Astrocyte (in vitro differentiated cells and primary cell): Measurements from ENCODE around the gene SNAPC4. TPM values are rescaled to one million over a fixed set of nuclear protein-coding genes. Genes with fewer than 3 reads are reported as not detected.
A peak's percentile ranks its signal among the peaks of the same experiment; 100 is the strongest.

Experiments
- DNase-seq: peaks from one replicate; pipeline ENCODE4 v3.0.0-alpha.2; 2010; ENCODE audit warnings: low read depth
- FAIRE-seq: peaks from 2 replicates; lab custom pipeline; 2011; peaks lifted over from hg19 to GRCh38; lab: Jason Lieb, UNC
- H2AFZ ChIP-seq: 2 replicates; pipeline ENCODE4 v1.6.0; 2012; ENCODE audit warnings: low read depth, low read length, inconsistent platforms
- H3K27ac ChIP-seq: 2 replicates; pipeline ENCODE4 v1.5.1; 2011; ENCODE audit warnings: low read depth, low read length, inconsistent platforms
- H3K27me3 ChIP-seq: 2 replicates; pipeline ENCODE4 v1.6.0; 2011; ENCODE audit warnings: low read length, inconsistent platforms; ENCODE audit not compliant: insufficient read depth
- H3K36me3 ChIP-seq: 2 replicates; pipeline ENCODE4 v1.5.1; 2011; ENCODE audit warnings: low read length, inconsistent platforms; ENCODE audit not compliant: insufficient read depth
- H3K4me1 ChIP-seq: 2 replicates; pipeline ENCODE4 v1.5.1; 2011; ENCODE audit warnings: low read length, inconsistent platforms; ENCODE audit not compliant: insufficient read depth
- H3K4me2 ChIP-seq: 2 replicates; pipeline ENCODE4 v1.6.0; 2012; ENCODE audit warnings: low read length, inconsistent platforms
- H3K4me3 ChIP-seq: 2 replicates; pipeline ENCODE4 v1.5.1; 2011; ENCODE audit warnings: low read depth, mild to moderate bottlenecking, low read length, inconsistent platforms; ENCODE audit not compliant: insufficient read depth
- H3K79me2 ChIP-seq: 2 replicates; pipeline ENCODE4 v1.6.0; 2012; ENCODE audit warnings: mild to moderate bottlenecking, low read length, inconsistent platforms; ENCODE audit not compliant: insufficient read depth
- H3K9ac ChIP-seq: 2 replicates; pipeline ENCODE4 v1.6.0; 2012; ENCODE audit warnings: mild to moderate bottlenecking, low read length, inconsistent platforms
- H3K9me3 ChIP-seq: 2 replicates; pipeline ENCODE4 v1.5.1; 2012; ENCODE audit warnings: low read depth, mild to moderate bottlenecking, low read length, inconsistent platforms; ENCODE audit not compliant: insufficient read depth
- H4K20me1 ChIP-seq: 2 replicates; pipeline ENCODE4 v1.6.0; 2012; ENCODE audit warnings: low read length, inconsistent platforms; ENCODE audit not compliant: insufficient read depth
- H3K27ac Mint-ChIP-seq: one replicate; pipeline ENCODE4 v1.8.0; 2021; ENCODE audit warnings: mild to moderate bottlenecking, mixed read lengths; ENCODE audit not compliant: unreplicated experiment
- H3K27me3 Mint-ChIP-seq: one replicate; pipeline ENCODE4 v1.8.0; 2021; ENCODE audit warnings: low read depth, mixed read lengths; ENCODE audit not compliant: unreplicated experiment
- H3K36me3 Mint-ChIP-seq: one replicate; pipeline ENCODE4 v1.8.0; 2021; ENCODE audit warnings: low read depth, mixed read lengths; ENCODE audit not compliant: unreplicated experiment
- H3K4me1 Mint-ChIP-seq: one replicate; pipeline ENCODE4 v1.8.0; 2021; ENCODE audit warnings: low read depth, mixed read lengths; ENCODE audit not compliant: unreplicated experiment
- H3K4me3 Mint-ChIP-seq: one replicate; pipeline ENCODE4 v1.8.0; 2021; ENCODE audit warnings: mild to moderate bottlenecking, moderate library complexity, mixed read lengths; ENCODE audit not compliant: unreplicated experiment
- H3K9me3 Mint-ChIP-seq: one replicate; pipeline ENCODE4 v1.8.0; 2021; ENCODE audit warnings: mild to moderate bottlenecking, mixed read lengths; ENCODE audit not compliant: unreplicated experiment
- CTCF ChIP-seq: IDR thresholded peaks from 2 replicates; pipeline ENCODE4 v1.5.1; 2011; ENCODE audit warnings: low read depth, mild to moderate bottlenecking, inconsistent platforms, low read length, moderate library complexity; ENCODE audit not compliant: insufficient read depth
- EZH2 ChIP-seq: IDR thresholded peaks from 2 replicates; pipeline ENCODE4 v1.6.1; 2012; ENCODE audit warnings: mild to moderate bottlenecking, low read length, inconsistent platforms; ENCODE audit not compliant: insufficient read depth
- total RNA-seq: library from RNA; stranded (reverse); gene quantifications from 2 replicates; pipeline ENCODE4 v1.2.1, GENCODE V29; 2021

Gene SNAPC4
- total RNA-seq, 1 donor from 2014 or later, result 18.6 TPM

GRCh38 chr9:136439481-136440408, 39.8 kb upstream of the SNAPC4 start, which contains the start of gene INPP5E:
Gene INPP5E (minus strand): TSS chr9:136439845. CDS start chr9:136439419, 426 bp downstream.
- peaks cover 19% of the 10 kb centered on the region for H3K36me3 ChIP-seq
- FAIRE-seq, result no peak
- H3K27me3 Mint-ChIP-seq, result no peaks in the 10 kb centered on the region

GRCh38 chr9:136438548-136439480, 38.8 kb upstream of the SNAPC4 start:
- Mint-ChIP-seq H3K9me3 (no peaks in the 10 kb centered on the region), H3K27me3 (no peaks in the 10 kb centered on the region), H3K4me3 (peak overlapping the region; percentile 89), H3K27ac (no peak overlapping the region), H3K36me3 (peaks cover 8% of the 10 kb centered on the region), H3K4me1 (peaks cover 24% of the 10 kb centered on the region)
- Histone ChIP-seq H3K4me3 (peak overlapping the region; percentile 69), H3K27ac (peak overlapping the region; percentile 44), H3K4me1 (peaks cover 38% of the 10 kb centered on the region), H2AFZ (peak overlapping the region; percentile 38), H3K79me2 (peaks cover 62% of the 10 kb centered on the region), H3K9ac (peak overlapping the region; percentile 88), H3K36me3 (peaks cover 17% of the 10 kb centered on the region), H3K27me3 (no peaks in the 10 kb centered on the region), H3K4me2 (peak overlapping the region; percentile 98), H4K20me1 (peaks cover 84% of the 10 kb centered on the region), H3K9me3 (no peaks in the 10 kb centered on the region)
- DNase-seq (no peak), FAIRE-seq (no peak)
- no peak for TF ChIP-seq EZH2
- no peak for TF ChIP-seq CTCF

More at GRCh38 chr9:136439481-136440408, 39.8 kb upstream of the SNAPC4 start, which contains the start of gene INPP5E:
- peak within 1 kb of the TSS; percentile 88 for H3K9ac ChIP-seq
- H2AFZ ChIP-seq, result peak within 1 kb of the TSS; percentile 38
- TF ChIP-seq EZH2 (no peak), CTCF (no peak)
- peaks cover 53% of the 10 kb centered on the region for H3K79me2 ChIP-seq
- H3K9me3 ChIP-seq, result no peaks in the 10 kb centered on the region
- Mint-ChIP-seq H3K4me1 (peaks cover 24% of the 10 kb centered on the region), H3K36me3 (peaks cover 8% of the 10 kb centered on the region), H3K9me3 (no peaks in the 10 kb centered on the region), H3K27ac (peak within 1 kb of the TSS; percentile 88), H3K4me3 (peak within 1 kb of the TSS; percentile 89)
- H3K4me3 ChIP-seq, result peak within 1 kb of the TSS; percentile 69
- peaks cover 82% of the 10 kb centered on the region for H4K20me1 ChIP-seq
- H3K4me1 ChIP-seq, result peaks cover 38% of the 10 kb centered on the region
- DNase-seq, result peak; percentile 42
- H3K4me2 ChIP-seq, result peak within 1 kb of the TSS; percentile 98
- H3K27me3 ChIP-seq, result no peaks in the 10 kb centered on the region
- peak within 1 kb of the TSS; percentile 68 for H3K27ac ChIP-seq
